Measurements from ENCODE around the gene HSD17B13.
"Not testable (repeated sequence)": the region's sequence is repeated elsewhere in the genome, so short reads cannot be mapped to it uniquely, and the experiment has no call there.

The HSD17B13 gene, protein sequence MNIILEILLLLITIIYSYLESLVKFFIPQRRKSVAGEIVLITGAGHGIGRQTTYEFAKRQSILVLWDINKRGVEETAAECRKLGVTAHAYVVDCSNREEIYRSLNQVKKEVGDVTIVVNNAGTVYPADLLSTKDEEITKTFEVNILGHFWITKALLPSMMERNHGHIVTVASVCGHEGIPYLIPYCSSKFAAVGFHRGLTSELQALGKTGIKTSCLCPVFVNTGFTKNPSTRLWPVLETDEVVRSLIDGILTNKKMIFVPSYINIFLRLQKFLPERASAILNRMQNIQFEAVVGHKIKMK

DNA sequence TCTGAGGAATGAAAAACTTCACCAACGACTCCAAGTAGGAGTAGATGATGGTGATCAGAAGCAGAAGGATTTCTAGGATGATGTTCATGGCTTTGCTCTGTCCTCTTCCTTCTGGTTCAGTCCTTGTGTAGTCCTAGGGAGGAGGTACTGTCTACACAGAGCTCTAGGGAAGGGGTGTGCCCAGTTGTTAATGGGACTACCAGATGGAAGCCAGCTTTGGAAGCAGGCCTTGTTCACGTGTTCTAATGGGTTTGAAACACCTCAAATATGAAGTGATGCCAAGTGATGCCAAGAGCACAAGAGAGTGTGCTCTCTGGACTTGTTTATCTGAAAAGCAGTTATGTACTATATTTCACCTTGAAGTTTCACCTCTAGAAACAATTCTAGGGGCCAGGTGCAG is at the start of gene HSD17B13:
TSS of gene HSD17B13 (minus strand) at position 129 of the 400 bp plus-strand sequence. CDS start at position 88, 41 bp downstream.
- no peak for DNase-seq

DNA sequence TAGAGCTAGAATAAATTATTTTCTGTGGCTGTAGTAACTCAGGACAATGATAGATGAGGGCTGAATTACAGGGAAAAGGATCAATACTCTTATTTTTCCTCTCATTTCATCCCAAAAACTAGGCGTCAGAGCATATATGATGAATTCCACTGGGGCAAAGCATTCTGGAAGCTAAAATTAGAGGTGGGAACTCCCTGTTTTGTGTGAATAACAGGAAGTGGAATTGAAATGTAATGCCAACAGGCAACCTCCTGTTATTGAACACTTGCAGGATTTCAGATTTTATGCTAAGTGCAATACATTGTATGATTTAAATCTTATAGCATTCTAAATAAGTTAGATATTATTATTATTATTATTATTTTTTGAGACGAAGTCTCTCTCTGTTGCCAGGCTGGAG is 47.4 kb upstream of the HSD17B13 start:
- no peak for DNase-seq

DNA sequence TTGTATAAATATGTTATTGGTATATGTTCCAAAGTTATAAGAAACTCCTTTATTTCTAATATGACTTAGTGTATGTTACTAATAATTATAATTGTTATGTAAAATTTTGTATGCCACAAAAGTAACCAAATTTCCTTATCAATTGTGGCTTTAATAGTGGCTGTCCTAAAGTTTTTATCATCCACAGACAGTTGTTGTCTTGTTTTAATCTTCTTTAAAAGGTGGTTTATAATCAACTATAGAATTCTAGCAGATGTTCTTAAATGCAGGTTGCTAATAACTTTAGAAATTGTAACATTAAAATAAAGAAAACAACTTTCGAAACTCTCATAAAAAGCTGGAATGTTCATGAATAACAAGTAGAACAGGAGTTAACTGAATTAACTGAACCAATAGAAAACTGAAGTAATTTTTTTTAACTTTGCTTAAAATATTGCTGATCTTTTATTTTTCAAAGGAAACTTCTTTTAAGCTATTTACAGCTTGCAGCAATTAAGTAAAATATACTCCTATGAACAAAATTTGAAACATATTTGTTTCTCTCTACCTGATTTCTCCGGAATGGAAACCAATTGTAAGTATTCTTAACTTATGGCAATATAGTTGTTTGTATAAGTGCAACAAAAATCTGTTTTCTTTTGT is 44.0 kb upstream of the HSD17B13 start:
- no peak for DNase-seq

DNA sequence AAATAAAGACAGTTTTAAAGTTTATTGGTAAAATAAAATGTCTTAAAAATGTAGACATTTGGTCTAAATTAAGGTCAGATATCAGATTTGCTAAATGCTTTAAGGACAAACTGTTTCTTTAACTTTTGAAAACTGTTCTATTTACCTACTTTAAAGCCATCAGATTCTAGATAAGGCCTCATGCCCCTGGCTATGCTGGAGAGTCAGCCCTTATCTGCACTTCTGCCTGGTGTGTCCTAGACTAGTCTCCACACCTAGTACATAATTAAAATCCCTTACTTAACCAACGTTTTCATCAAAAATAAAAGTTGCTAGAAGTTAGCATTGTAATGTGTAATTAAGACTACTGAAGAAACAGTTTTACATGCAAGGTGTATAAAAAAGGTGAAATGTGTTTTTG is 42.7 kb upstream of the HSD17B13 start:
- DNase-seq = no peak

DNA sequence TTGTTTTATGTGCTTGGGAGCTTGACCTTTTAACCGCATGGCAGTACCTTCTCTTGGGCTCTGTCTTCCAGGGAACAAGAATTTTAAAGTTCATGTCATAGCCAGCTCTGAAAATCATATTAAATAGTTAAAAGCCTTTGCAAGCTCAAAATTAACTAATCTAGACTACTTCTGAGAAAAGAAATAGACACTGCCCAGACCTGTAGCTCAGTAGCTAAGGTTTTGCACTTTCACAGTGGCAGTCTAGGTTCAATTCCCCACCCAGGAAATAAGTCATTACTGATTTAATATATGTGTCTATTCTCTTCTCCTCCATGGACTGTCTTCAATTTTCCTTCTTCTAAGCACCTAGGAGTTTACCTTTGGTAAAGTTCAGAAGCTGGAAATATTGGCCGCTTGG is 40.9 kb upstream of the HSD17B13 start:
- peak; percentile 15 for DNase-seq

DNA sequence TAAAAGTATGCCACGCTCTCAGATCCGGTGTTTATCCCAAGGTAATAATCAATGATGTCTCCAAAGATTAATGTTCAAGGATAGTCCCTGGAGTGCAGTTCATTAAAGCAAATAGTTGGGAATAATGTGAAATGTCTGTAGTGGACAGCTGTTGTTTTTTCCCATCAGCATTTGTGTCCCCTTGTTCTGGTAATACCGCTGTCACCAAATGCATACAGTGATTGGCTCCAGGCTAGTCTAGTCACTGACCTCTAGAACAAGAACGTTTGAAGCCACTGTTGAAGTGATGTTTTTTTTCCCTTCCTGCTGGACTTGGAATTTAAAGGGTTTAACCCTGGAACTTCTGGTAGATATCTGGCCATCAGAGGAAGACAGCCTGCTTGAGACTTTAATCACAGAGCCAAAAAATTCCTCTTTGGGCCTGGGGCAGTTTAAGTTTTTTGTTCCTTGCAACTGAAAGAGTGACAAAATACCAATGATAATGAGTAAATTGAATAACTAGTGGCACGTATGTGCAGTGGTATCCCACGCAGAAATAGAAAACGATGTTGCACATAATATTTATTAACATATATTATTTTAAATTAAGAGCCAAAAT is 37.8 kb upstream of the HSD17B13 start:
- DNase-seq = no peak

DNA sequence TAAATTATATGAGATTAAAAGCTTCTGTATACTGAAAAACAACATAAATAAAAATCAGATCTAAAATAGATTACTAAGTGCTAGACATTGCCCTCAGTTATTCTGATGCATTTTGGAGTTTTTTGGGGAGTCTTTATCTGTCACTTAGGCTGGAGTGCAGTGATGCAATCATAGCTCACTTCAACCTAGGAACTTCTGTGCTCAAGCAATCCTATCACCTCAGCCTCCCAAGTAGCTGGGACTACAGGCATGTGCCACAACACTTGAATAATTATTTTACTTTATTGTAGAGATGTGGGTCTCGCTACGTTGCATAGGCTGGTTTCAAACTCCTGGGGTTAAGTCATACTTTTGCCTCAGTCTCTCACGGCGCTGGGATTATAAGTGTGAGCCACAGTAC is 36.6 kb upstream of the HSD17B13 start:
- DNase-seq = no peak

DNA sequence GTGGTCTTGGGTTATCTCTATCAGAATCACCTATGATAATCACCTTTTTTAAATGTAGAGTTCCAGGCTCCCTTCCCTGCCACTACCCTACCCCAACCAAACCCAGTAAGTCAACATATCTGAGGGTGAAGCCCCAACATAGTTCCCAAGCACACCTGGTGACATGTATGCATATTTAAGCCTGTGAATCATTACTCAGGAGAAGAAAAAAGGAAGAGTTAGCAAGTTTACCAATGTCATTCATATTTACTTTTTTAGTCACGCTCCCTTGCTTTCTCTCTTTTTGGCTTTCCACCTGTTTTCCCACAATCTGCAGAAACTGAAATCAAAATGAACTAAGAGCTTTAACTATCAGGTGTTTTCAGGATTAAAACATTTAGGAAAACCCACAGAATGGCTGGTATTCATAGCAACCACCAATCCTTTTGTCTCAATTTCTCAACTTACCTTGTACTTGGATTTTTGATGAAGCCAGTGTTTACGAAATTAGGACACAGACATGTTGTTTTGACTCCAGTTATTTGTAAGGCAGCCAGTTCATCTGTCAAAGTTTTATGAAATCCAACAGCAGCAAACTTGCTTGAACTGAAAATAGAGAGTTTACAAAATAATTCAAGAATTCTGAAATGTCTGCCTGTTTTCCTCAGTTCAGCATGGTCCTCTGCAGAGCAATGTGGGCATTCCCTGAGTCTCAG is 34.3 kb upstream of the HSD17B13 start:
- no peak for DNase-seq

DNA sequence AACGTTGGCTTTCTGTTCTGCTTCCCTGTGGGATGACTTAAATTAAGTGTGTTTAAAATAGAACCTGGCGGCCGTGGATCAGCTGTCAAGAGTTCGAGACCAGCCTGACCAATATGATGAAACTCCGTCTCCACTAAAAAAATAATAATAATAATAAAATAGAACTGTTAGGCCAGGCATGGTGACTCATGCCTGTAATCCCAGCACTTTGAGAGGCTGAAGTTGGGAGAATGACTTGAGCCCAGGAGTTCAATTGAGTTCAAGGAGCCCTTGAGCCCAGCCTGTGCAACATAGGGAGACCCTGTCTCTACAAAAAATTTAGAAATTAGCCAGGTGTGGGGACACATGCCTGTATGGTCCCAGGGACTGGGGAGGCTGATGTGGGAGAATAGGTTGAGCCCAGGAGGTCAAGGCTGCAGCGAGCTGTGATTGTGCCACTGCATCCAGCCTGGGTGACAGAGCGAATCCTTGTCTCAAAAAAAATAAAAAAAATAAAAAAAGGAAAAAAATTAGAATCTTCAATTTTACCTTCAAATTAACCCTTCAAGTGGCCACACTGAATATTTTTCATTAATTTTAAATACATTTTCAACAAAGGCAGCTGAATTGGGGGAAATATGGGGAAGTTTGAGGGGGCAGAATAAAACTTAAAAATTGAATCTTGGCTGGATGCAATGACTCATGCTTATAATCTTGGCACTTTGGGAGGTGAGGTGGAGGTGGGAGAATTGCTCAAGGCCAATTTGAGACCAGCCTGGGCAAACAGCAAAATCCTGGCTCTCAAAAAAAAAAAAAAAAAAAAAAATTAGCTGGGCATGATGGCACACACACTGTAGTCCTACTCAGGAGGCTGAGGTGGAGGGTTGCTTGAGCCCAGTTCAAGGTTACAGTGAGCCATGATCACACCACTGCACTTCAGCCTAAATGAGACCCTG is 31.8 kb upstream of the HSD17B13 start:
- no peak for DNase-seq

DNA sequence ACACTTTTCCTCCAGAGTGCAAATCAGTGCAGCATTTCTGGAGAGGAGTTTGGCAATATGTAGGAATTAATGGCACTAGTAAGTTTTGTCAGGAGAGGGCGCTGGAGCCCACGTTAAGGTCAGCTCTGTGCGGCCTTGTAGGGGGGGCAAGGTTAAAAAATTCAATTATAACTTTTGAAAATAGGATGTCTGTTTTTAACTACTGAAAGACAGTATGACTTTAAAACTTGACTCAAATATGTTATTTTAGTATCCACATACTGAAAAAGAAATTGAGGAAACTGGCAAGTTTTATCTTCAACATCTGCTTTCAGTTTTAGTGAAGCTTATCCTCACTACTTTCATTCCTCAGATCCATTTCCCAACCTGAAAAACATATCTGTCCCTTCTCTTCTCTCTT is 30.9 kb upstream of the HSD17B13 start:
- DNase-seq = peak; percentile 33

DNA sequence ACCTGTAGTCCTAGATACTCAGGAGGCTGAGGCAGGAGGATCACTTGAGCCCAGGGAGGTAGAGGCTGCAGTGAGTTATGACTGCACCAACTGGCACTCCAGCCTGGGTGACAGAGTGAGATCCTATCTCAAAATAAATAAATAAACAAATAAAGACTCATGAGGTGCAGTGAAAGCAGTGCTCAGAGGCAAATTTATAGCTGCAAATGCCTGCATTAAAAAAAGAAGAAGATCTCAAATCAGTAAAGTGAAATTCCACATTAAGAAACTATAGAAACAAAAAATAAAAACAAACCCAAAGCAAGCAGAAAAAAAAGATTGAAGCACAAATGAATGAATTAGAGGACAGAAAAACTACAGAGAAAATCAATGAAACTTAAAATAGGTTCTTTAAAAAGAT is 22.5 kb upstream of the HSD17B13 start:
- no peak for DNase-seq

DNA sequence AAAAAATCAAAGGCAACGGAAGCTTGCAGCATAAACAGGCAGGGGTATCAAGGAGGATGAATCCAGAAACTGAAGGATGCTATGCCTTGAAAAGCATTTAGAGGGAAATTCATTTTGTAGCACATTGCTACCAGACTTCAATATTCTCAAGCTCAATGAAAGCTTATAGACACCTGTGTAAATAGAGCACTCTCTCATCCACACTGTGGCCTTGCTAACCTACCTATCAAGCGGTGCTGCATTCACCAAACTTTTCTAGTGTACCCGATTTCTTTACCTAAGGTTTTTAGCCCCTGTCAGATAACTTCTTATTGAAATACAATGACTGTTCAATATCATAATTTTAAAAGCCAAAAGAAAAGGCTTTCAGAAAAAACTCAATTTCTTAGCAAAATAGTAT is 20.2 kb upstream of the HSD17B13 start:
- no peak for DNase-seq

DNA sequence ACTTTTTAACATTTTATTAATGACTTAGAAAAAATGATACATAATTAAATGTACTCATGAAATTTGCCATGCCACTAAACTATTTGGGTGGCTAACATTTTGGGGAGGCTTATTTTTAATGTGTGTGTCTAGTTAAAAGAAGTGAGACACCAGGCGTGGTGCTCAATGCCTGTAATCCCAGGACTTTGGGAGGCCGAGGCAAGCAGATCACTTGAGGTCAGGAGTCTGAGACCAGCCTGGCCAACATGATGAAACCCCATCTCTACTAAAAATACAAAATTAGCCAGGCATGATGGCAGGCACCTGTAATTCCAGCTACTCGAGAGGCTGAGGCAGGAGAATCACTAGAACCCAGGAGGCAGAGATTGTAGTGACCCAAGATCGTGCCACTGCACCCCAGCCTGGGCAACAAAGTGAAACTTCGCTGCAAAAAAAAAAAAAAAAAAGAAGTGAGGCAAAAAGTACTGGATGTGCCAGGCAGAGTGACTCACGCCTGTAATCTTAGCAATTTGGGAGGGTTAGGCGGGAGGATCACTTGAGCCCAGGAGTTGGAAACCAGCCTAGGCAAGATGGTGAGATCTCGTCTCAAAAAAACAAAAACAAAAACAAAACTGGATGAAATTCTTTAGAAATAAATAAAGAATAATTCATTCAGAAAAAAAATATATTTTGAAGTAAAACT is 19.4 kb upstream of the HSD17B13 start:
- not testable (repeated sequence) for DNase-seq

DNA sequence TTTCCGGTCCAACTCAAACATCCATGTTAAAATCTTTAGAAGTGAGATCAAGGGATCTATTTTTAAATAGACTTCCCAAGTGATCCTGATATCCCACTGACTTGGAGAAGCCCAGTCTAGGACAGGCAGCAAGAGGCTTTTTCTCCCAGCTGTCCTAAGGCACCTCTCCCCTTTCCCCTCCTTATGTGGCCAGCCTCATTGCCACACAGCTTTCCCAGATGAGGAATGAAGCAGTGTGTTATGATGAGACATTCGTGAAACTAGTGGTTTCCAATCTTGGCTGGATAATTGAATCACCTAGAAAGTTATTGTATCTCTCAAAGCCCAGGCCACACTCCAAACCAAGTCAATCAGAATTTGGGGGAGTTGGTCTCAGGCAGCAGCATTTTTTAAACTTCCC is 16.8 kb upstream of the HSD17B13 start:
- no peak for DNase-seq

DNA sequence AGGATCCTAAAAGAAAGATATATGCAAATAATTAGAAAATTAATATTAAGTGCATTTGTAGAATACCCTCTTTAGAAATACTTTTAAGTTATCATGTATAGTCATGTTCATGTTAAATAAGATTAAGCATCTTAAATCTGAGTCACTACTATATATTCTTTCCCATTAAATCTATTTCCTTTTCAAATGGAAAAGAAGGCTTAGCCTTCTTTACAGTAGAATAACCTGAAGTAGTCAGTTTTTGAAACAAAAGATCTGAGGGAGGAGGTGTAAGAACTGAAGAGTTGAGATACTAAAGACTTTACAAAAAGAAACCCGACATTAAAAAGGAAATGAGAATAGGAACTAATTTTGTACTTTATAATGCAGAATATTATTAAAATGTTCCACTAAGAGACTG is 14.7 kb upstream of the HSD17B13 start:
- DNase-seq = no peak

DNA sequence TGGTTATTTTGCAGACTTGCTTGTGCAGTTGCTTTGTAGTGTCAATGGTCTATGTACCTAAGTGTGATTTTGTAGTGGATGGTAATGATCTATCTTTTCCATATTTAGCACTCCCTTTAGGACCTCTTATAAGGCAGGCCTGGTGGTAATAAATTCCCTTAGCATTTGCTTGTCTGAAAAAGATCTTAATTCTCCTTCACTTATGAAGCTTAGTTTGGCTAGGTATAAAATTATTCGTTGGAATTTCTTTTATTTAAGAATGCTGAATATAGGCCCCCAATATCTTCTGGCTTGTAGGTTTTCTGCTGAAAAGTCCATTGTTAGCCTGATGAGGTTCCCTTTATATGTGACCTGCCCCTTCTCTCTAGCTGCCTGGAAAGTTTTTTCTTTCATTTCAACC is 10.6 kb upstream of the HSD17B13 start:
- DNase-seq = no peak

DNA sequence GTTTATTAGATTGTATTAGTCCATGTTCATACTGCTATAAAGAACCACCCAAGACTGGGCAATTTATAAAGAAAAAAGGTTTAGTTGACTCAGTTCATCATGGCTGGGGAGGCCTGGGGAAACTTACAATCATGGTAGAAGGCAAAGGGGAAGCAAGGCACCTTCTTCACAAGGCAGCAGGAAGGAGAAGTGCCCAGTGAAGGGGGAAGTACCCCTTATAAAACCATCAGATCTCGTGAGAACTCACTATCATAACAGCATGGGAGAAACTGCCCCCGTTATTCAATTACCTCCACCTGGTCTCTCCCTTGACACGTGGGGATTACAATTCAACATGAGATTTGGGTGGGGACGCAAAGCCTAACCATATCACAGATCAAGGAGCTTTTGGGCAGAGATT is 8.1 kb upstream of the HSD17B13 start:
- no peak for DNase-seq

DNA sequence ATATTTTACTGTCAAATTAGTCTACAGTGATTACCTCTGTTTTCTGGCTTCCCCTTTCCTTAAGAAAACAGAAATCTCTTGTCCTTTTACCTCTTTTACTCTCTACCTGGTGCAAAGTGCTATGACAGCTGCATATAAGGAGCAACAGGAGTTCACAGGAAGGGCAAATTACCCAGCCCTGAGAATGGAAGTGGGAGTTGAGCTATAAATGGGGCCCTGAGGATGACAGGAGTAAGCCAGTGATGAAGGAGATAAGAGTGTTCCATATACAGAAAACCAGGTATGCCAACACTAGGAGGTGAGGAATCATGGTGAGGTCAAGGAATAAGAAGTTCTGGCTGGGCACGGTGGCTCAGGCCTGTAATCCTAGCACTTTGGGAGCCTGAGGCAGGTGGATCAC is 4.5 kb upstream of the HSD17B13 start:
- no peak for DNase-seq

DNA sequence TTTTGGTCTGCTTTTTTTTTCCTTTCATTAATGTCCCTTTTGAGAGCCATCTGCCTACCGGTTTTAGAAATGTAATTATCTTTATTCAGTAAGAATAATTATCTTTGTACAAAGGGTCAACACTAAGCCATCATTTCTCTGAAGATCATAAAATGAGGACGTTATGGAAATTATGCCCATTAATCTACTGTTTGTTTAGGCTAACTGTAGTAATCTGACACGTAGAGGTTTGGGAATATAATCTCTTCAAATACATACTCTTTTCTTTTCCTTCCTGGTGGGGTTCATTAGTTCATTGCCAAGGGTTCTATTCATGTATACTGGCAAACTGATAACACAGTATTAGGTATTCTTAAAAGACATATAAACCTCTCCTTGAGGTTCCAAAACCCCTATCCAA is 3.8 kb upstream of the HSD17B13 start:
- DNase-seq = no peak

DNA sequence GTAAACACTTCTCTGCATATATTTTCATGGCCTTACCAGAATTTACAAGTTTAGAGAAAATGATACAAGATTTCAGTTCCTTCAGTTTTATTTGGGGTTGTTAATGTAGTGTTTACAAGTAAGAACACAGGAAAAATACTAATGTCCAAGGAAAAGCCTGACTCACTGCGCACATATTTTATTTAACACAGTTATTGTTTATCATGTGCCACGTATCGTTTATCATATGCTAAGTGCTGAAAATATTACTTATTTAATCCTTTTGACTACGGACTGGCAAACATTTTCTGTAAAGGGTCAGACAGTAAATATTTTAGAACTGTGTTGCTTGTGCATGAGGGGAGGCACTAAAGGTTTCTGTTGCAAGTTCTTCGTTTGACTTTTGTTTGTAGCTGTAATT is 794 bp downstream of the HSD17B13 start:
- no peak for DNase-seq

DNA sequence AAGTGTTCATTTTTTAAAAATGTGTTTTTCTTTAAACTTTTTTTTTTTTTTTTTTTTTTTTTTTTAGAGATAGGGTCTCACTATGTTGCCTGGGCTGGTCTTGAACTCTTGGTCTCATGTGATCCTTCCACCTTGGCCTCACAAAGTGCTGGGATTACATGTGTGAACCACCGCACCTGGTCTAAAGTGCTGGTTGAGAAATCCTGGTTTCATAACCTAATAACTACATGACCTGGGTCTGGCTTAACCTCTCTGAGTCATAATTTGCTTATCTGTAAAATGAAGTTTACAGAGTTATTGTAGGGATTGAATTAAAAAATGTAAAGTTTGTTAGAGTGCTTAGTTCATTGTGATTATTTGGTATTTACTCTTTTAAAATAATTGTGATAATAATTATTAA is 5.2 kb downstream of the HSD17B13 start:
- no peak for DNase-seq

DNA sequence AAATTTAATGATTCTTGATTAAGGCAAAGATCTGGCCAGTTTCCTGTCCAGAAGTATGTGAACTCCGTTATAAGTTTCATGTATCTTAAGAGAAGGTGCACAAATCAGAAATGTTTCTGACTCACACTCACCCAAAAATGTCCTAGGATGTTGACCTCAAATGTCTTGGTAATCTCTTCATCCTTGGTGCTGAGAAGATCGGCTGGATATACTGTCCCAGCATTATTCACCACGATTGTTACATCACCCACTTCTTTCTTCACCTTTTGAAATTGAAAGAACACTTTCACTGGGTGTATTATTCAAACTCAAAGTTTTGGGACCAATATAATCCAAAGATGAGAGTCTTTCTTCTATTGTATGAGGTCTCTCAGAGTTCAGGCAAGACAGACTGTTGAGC is 5.7 kb downstream of the HSD17B13 start:
- no peak for DNase-seq
